ENCODE data around the gene CNTROB.

DNA sequence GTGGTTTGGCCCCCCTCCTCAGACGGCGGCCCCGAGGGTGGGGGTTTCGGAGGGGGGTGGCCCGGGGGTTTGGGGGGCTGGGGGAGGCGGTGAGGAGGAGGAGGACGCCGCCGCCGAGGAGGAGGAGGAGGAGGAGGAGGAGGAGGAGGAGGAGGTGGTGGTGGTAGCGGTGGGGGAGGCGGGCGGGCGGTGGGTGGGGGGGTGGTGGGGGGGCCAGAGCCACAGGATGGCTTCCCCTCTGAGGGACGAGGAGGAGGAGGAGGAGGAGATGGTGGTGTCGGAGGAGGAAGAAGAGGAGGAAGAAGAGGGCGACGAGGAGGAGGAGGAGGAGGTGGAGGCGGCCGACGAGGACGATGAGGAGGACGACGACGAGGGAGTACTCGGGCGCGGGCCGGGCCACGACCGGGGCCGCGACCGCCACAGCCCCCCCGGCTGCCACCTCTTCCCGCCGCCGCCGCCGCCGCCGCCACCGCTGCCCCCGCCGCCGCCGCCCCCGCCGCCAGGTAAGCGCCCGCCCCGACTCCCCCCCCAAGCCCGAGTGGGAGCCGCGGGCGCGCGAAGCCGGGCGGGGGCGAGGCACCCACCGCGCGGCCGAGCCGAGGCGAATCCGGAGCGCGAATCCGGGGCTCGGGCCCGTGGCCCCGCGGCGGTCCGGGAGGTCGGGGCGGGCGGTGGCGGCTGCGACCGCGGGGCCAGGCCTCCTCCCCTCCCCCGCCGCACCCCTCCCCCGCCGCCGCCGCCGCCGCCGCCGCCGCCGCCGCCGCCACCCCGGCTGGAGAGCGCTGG is 47.2 kb upstream of the CNTROB start:
- TF ChIP-seq, protein P1, sequence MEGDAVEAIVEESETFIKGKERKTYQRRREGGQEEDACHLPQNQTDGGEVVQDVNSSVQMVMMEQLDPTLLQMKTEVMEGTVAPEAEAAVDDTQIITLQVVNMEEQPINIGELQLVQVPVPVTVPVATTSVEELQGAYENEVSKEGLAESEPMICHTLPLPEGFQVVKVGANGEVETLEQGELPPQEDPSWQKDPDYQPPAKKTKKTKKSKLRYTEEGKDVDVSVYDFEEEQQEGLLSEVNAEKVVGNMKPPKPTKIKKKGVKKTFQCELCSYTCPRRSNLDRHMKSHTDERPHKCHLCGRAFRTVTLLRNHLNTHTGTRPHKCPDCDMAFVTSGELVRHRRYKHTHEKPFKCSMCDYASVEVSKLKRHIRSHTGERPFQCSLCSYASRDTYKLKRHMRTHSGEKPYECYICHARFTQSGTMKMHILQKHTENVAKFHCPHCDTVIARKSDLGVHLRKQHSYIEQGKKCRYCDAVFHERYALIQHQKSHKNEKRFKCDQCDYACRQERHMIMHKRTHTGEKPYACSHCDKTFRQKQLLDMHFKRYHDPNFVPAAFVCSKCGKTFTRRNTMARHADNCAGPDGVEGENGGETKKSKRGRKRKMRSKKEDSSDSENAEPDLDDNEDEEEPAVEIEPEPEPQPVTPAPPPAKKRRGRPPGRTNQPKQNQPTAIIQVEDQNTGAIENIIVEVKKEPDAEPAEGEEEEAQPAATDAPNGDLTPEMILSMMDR (IDR thresholded peaks at IDR 0.05): no peak
- TF ChIP-seq CREB1 (CRISPR knock-in tag; IDR thresholded peaks at IDR 0.05) (no peak), NR3C1 (CRISPR knock-in tag; conservative IDR thresholded peaks at IDR 0.05; ENCODE audit: low read depth) (no peak), NR1H2 (CRISPR knock-in tag; IDR thresholded peaks at IDR 0.05) (no peak), ELF4 (CRISPR knock-in tag; IDR thresholded peaks at IDR 0.05; ENCODE audit: low read depth) (no peak), KAT7 (CRISPR knock-in tag; IDR thresholded peaks at IDR 0.05; ENCODE audit: borderline replicate concordance) (no peak), SP1 (CRISPR knock-in tag; conservative IDR thresholded peaks at IDR 0.05) (no peak)
- TF ChIP-seq, protein P2, sequence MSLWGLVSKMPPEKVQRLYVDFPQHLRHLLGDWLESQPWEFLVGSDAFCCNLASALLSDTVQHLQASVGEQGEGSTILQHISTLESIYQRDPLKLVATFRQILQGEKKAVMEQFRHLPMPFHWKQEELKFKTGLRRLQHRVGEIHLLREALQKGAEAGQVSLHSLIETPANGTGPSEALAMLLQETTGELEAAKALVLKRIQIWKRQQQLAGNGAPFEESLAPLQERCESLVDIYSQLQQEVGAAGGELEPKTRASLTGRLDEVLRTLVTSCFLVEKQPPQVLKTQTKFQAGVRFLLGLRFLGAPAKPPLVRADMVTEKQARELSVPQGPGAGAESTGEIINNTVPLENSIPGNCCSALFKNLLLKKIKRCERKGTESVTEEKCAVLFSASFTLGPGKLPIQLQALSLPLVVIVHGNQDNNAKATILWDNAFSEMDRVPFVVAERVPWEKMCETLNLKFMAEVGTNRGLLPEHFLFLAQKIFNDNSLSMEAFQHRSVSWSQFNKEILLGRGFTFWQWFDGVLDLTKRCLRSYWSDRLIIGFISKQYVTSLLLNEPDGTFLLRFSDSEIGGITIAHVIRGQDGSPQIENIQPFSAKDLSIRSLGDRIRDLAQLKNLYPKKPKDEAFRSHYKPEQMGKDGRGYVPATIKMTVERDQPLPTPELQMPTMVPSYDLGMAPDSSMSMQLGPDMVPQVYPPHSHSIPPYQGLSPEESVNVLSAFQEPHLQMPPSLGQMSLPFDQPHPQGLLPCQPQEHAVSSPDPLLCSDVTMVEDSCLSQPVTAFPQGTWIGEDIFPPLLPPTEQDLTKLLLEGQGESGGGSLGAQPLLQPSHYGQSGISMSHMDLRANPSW (CRISPR knock-in tag; conservative IDR thresholded peaks at IDR 0.05; ENCODE audit: low read depth): no peak
- TF ChIP-seq, protein P3, sequence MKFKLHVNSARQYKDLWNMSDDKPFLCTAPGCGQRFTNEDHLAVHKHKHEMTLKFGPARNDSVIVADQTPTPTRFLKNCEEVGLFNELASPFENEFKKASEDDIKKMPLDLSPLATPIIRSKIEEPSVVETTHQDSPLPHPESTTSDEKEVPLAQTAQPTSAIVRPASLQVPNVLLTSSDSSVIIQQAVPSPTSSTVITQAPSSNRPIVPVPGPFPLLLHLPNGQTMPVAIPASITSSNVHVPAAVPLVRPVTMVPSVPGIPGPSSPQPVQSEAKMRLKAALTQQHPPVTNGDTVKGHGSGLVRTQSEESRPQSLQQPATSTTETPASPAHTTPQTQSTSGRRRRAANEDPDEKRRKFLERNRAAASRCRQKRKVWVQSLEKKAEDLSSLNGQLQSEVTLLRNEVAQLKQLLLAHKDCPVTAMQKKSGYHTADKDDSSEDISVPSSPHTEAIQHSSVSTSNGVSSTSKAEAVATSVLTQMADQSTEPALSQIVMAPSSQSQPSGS (CRISPR knock-in tag; IDR thresholded peaks at IDR 0.05; ENCODE audit: borderline replicate concordance, low read depth): no peak
